H9 (cell line): ENCODE data around the gene LATS2. TPM values are rescaled to one million over a fixed set of nuclear protein-coding genes. Genes with fewer than 3 reads are reported as not detected.
A peak's percentile ranks its signal among the peaks of the same experiment; 100 is the strongest.

Experiments
- DNase-seq: peaks from one replicate; pipeline ENCODE4 v3.0.0-alpha.2; 2017
- H2AFZ ChIP-seq: one replicate; pipeline ENCODE4 v1.6.1; 2013; ENCODE audit warnings: mild to moderate bottlenecking, low read length, control low read depth, moderate library complexity
- H2AK5ac ChIP-seq: 2 replicates; pipeline ENCODE4 v1.6.1; 2013; ENCODE audit warnings: low read length, control low read depth, mixed read lengths; ENCODE audit not compliant: insufficient read length
- H2BK120ac ChIP-seq: one replicate; pipeline ENCODE4 v1.6.1; 2013; ENCODE audit warnings: low read depth, mild to moderate bottlenecking, low read length, control low read depth, inconsistent platforms; ENCODE audit not compliant: poor library complexity, severe bottlenecking
- H2BK12ac ChIP-seq: 2 replicates; pipeline ENCODE4 v1.6.1; 2013; ENCODE audit warnings: low read length, control low read depth, mixed read lengths, low read depth; ENCODE audit not compliant: insufficient read length
- H2BK15ac ChIP-seq: 2 replicates; pipeline ENCODE4 v1.6.1; 2013; ENCODE audit warnings: low read depth, low read length, control low read depth
- H2BK20ac ChIP-seq: one replicate; pipeline ENCODE4 v1.6.1; 2013; ENCODE audit warnings: low read depth, mild to moderate bottlenecking, low read length, control low read depth, inconsistent platforms; ENCODE audit not compliant: poor library complexity, severe bottlenecking
- H2BK5ac ChIP-seq: 2 replicates; pipeline ENCODE4 v1.6.1; 2013; ENCODE audit warnings: low read length, control low read depth, mixed read lengths; ENCODE audit not compliant: insufficient read length
- H3K14ac ChIP-seq: 2 replicates; pipeline ENCODE4 v1.6.1; 2013; ENCODE audit warnings: low read length, control low read depth; ENCODE audit not compliant: insufficient read depth
- H3K18ac ChIP-seq: 2 replicates; pipeline ENCODE4 v1.6.1; 2013; ENCODE audit warnings: low read depth, mild to moderate bottlenecking, mixed read lengths, low read length, control low read depth; ENCODE audit not compliant: insufficient read length
- H3K23ac ChIP-seq: 2 replicates; pipeline ENCODE4 v1.6.1; 2013; ENCODE audit warnings: low read length, control low read depth, mixed read lengths, low read depth; ENCODE audit not compliant: insufficient read length
- H3K23me2 ChIP-seq: 2 replicates; pipeline ENCODE4 v1.6.1; 2013; ENCODE audit warnings: low read depth, mild to moderate bottlenecking, mixed read lengths, low read length, control low read depth; ENCODE audit not compliant: insufficient read length, poor library complexity, severe bottlenecking
- H3K27ac ChIP-seq: 2 replicates; pipeline ENCODE4 v1.5.1; 2013; ENCODE audit warnings: low read length, control low read depth, mixed read lengths, low read depth; ENCODE audit not compliant: insufficient read length
- H3K27me3 ChIP-seq: 2 replicates; pipeline ENCODE4 v1.6.1; 2013; ENCODE audit warnings: low read length, control low read depth, inconsistent platforms; ENCODE audit not compliant: insufficient read depth
- H3K4ac ChIP-seq: 2 replicates; pipeline ENCODE4 v1.6.1; 2013; ENCODE audit warnings: low read depth, mild to moderate bottlenecking, control low read depth, inconsistent platforms, low read length, moderate library complexity
- H3K4me1 ChIP-seq: 2 replicates; pipeline ENCODE4 v1.6.1; 2013; ENCODE audit warnings: low read length, control low read depth, inconsistent platforms; ENCODE audit not compliant: insufficient read depth
- H3K4me2 ChIP-seq: 2 replicates; pipeline ENCODE4 v1.6.1; 2013; ENCODE audit warnings: low read length, control low read depth, mixed read lengths; ENCODE audit not compliant: insufficient read length, insufficient read depth
- H3K56ac ChIP-seq: 2 replicates; pipeline ENCODE4 v1.6.1; 2013; ENCODE audit warnings: low read depth, mild to moderate bottlenecking, mixed read lengths, low read length, control low read depth; ENCODE audit not compliant: insufficient read length
- H3K79me1 ChIP-seq: 2 replicates; pipeline ENCODE4 v1.6.1; 2013; ENCODE audit warnings: low read depth, mild to moderate bottlenecking, moderate library complexity, low read length, control low read depth, inconsistent platforms; ENCODE audit not compliant: insufficient read depth, poor library complexity, severe bottlenecking
- H3K79me2 ChIP-seq: 2 replicates; pipeline ENCODE4 v1.6.1; 2013; ENCODE audit warnings: low read length, control low read depth, inconsistent platforms; ENCODE audit not compliant: insufficient read depth
- H3K9ac ChIP-seq: 2 replicates; pipeline ENCODE4 v1.6.1; 2013; ENCODE audit warnings: low read length, control low read depth, mixed read lengths; ENCODE audit not compliant: insufficient read length; ENCODE audit errors: extremely low read depth
- H3K9me3 ChIP-seq: one replicate; pipeline ENCODE4 v1.6.1; 2013; ENCODE audit warnings: low read depth, low read length, inconsistent platforms; ENCODE audit not compliant: control insufficient read depth
- H3T11ph ChIP-seq: one replicate; pipeline ENCODE4 v1.6.1; 2013; ENCODE audit warnings: mild to moderate bottlenecking, low read length, control low read depth, inconsistent platforms
- H4K20me1 ChIP-seq: one replicate; pipeline ENCODE4 v1.6.1; 2013; ENCODE audit not compliant: control insufficient read depth, insufficient read length, insufficient read depth
- H4K5ac ChIP-seq: 2 replicates; pipeline ENCODE4 v1.6.1; 2013; ENCODE audit warnings: low read depth, mild to moderate bottlenecking, mixed read lengths, low read length, control low read depth; ENCODE audit not compliant: insufficient read length
- H4K8ac ChIP-seq: replicated peaks from 2 replicates; pipeline ENCODE4 v1.6.1; 2013; ENCODE audit warnings: low read length, control low read depth, mixed read lengths, low read depth; ENCODE audit not compliant: insufficient read length
- H4K91ac ChIP-seq: 2 replicates; pipeline ENCODE4 v1.6.1; 2013; ENCODE audit warnings: low read depth, mild to moderate bottlenecking, moderate library complexity, mixed read lengths, low read length, control low read depth; ENCODE audit not compliant: insufficient read length
- H3K27ac Mint-ChIP-seq, 3 experiments: 2 replicates in 2 of 3; 3 replicates in 1 of 3; pipeline ENCODE4 v1.8.0; 2020 to 2021; ENCODE audit warnings: mixed read lengths in 3 of 3, mild to moderate bottlenecking in 1 of 3, moderate library complexity in 1 of 3
- H3K27me3 Mint-ChIP-seq: 2 replicates; pipeline ENCODE4 v1.8.0; 2021; ENCODE audit warnings: low read depth, mild to moderate bottlenecking, moderate library complexity, mixed read lengths
- H3K36me3 Mint-ChIP-seq, 3 experiments: 2 replicates in 2 of 3; 3 replicates in 1 of 3; pipeline ENCODE4 v1.8.0; 2020 to 2021; ENCODE audit warnings: low read depth in 3 of 3, mixed read lengths in 3 of 3; ENCODE audit not compliant: insufficient read depth in 1 of 3
- H3K4me1 Mint-ChIP-seq, 2 experiments: 2 replicates each; pipeline ENCODE4 v1.8.0; 2020; ENCODE audit warnings: mixed read lengths in 2 of 2
- H3K4me3 Mint-ChIP-seq, 2 experiments: 2 replicates in 1 of 2; 3 replicates in 1 of 2; pipeline ENCODE4 v1.8.0; 2020 to 2021; ENCODE audit warnings: mild to moderate bottlenecking in 2 of 2, mixed read lengths in 2 of 2, moderate library complexity in 1 of 2
- H3K9me3 Mint-ChIP-seq, 2 experiments: 2 replicates in 1 of 2; 3 replicates in 1 of 2; pipeline ENCODE4 v1.8.0; 2020; ENCODE audit warnings: mild to moderate bottlenecking in 2 of 2, mixed read lengths in 2 of 2, moderate library complexity in 1 of 2
- CTCF ChIP-seq: fragments of 200-600 bp; sonication (generic); conservative IDR thresholded peaks from 3 replicates; pipeline ENCODE4 v1.8.0; 2021; ENCODE audit warnings: antibody characterized with exemption, mild to moderate bottlenecking
- WGBS: extraction: QIAGEN DNeasy Blood & Tissue Kit; methylation state at CpG from one replicate; pipeline ENCODE4 v1.1.7; 2013; ENCODE audit warnings: missing lambda C conversion rate, low lambda C conversion rate, mixed read lengths; ENCODE audit not compliant: insufficient read length; ENCODE audit errors: extremely low coverage; 5-methylcytosine and 5-hydroxymethylcytosine counted together
- total RNA-seq: library from RNA; stranded (reverse); gene quantifications from 2 replicates; pipeline ENCODE4 v1.2.1, GENCODE V29; 2021

Gene LATS2
- total RNA-seq, 1 experiment from 2014 or later: 20.0 TPM

GRCh38 chr13:20990910-20991525 lies 70.4 kb downstream of the LATS2 start:
- H3K23ac ChIP-seq: no peak overlapping the region
- H3K4me2 ChIP-seq: no peak overlapping the region
- H2BK20ac ChIP-seq: no peak overlapping the region
- H3K23me2 ChIP-seq: no peaks in the 10 kb centered on the region
- no peaks in the 10 kb centered on the region for H4K20me1 ChIP-seq
- H3T11ph ChIP-seq: no peak overlapping the region
- Mint-ChIP-seq H3K27ac (peak overlapping the region in 2 of 3 experiments; percentile 82 to 91; a peak in 5 of 7 replicates), H3K27me3 (no peaks in the 10 kb centered on the region), H3K4me3 (no peak overlapping the region; a peak in 1 of 5 replicates), H3K4me1 (peaks cover 0 to 4% of the 10 kb centered on the region in 2 experiments; a peak in 2 of 4 replicates), H3K9me3 (no peaks in the 10 kb centered on the region), H3K36me3 (peaks cover 22 to 60% (median 58%) of the 10 kb centered on the region in 3 experiments)
- no peak overlapping the region for H3K9ac ChIP-seq
- no peak overlapping the region for H4K8ac ChIP-seq
- no peak overlapping the region for H3K18ac ChIP-seq
- H3K56ac ChIP-seq: no peak overlapping the region
- H3K79me2 ChIP-seq: peaks cover 6% of the 10 kb centered on the region; the same call in 1 of the 2 replicates
- H3K27me3 ChIP-seq: no peaks in the 10 kb centered on the region
- H2BK5ac ChIP-seq: no peak overlapping the region
- no peak overlapping the region for H2BK12ac ChIP-seq
- no peaks in the 10 kb centered on the region for H3K9me3 ChIP-seq
- no peak overlapping the region for H4K5ac ChIP-seq
- H3K4ac ChIP-seq: no peak overlapping the region
- no peak overlapping the region for H4K91ac ChIP-seq
- no peak overlapping the region for H2AFZ ChIP-seq
- peaks cover 3% of the 10 kb centered on the region for H3K79me1 ChIP-seq
- DNase-seq: no peak
- H3K4me1 ChIP-seq: no peaks in the 10 kb centered on the region
- H2BK120ac ChIP-seq: no peak overlapping the region
- peak; percentile 30; the same call in 1 of the 3 replicates for TF ChIP-seq CTCF
- H3K27ac ChIP-seq: no peak overlapping the region
- H2BK15ac ChIP-seq: no peak overlapping the region
- no CpG with 5 or more reads among the region's 14 CpGs for WGBS
- no peak overlapping the region for H3K14ac ChIP-seq
- no peak overlapping the region for H2AK5ac ChIP-seq
